ENCODE results near the gene DLG2. TPM values are rescaled to one million over a fixed set of nuclear protein-coding genes. Genes with fewer than 3 reads are reported as not detected.

DLG2 gene
- polyA plus RNA-seq, 3 donors = 0.24 to 0.39 TPM; not detected in 1

GRCh38 chr11:84634309-84634708 is 992.8 kb downstream of the DLG2 start:
- Histone ChIP-seq H3K4me1 (ENCODE audit: control insufficient read depth in 1 of 2, insufficient read depth in 2 of 2, low read length in 2 of 2) (no peaks in the 10 kb centered on the region), H3K27ac (ENCODE audit: low read depth in 1 of 2, low read length in 2 of 2) (no peak overlapping the region), H3K4me3 (replicated peaks in 1 of 3; ENCODE audit: low read depth in 2 of 3, low read length in 3 of 3) (no peak overlapping the region), H3K27me3 (ENCODE audit: control insufficient read depth in 2 of 2, insufficient read depth in 2 of 2, low read length in 2 of 2) (no peaks in the 10 kb centered on the region), H3K36me3 (replicated peaks in 1 of 2; ENCODE audit: control insufficient read depth in 1 of 2, insufficient read depth in 2 of 2, low read length in 2 of 2) (no peaks in the 10 kb centered on the region), H4K20me1 (ENCODE audit: insufficient read depth, low read length) (no peaks in the 10 kb centered on the region), H2AFZ (ENCODE audit: insufficient read depth, low read depth, low read length, poor library complexity, severe bottlenecking) (no peak overlapping the region), H3K9me3 (replicated peaks in 1 of 2; ENCODE audit: control insufficient read depth in 1 of 2, insufficient read depth in 1 of 2, low read length in 2 of 2) (no peaks in the 10 kb centered on the region), H3K4me2 (replicated peaks; ENCODE audit: extremely low read depth, low read length, poor library complexity, severe bottlenecking) (no peak overlapping the region), H3K9ac (ENCODE audit: insufficient read depth, low read length, poor library complexity, severe bottlenecking) (no peak overlapping the region), H3K79me2 (ENCODE audit: insufficient read depth, low read length) (no peaks in the 10 kb centered on the region)
- no peak for DNase-seq
- peaks cover 0 to 2% (median 2%) of the 10 kb centered on the region in 3 donors for H3K27me3 Mint-ChIP-seq (ENCODE audit: low read depth in 3 of 3)
- intact Hi-C loops (cut with micrococcal nuclease) = no loop called here
- H3K9me3 Mint-ChIP-seq = peaks cover 0 to 2% (median 0%) of the 10 kb centered on the region in 7 donors
- TF ChIP-seq, protein P1, sequence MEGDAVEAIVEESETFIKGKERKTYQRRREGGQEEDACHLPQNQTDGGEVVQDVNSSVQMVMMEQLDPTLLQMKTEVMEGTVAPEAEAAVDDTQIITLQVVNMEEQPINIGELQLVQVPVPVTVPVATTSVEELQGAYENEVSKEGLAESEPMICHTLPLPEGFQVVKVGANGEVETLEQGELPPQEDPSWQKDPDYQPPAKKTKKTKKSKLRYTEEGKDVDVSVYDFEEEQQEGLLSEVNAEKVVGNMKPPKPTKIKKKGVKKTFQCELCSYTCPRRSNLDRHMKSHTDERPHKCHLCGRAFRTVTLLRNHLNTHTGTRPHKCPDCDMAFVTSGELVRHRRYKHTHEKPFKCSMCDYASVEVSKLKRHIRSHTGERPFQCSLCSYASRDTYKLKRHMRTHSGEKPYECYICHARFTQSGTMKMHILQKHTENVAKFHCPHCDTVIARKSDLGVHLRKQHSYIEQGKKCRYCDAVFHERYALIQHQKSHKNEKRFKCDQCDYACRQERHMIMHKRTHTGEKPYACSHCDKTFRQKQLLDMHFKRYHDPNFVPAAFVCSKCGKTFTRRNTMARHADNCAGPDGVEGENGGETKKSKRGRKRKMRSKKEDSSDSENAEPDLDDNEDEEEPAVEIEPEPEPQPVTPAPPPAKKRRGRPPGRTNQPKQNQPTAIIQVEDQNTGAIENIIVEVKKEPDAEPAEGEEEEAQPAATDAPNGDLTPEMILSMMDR (IDR thresholded peaks at IDR 0.05) = no peak
- H3K27ac Mint-ChIP-seq = no peak overlapping the region
- H3K4me3 Mint-ChIP-seq = no peak overlapping the region
- no peaks in the 10 kb centered on the region for H3K36me3 Mint-ChIP-seq
- WGBS (ENCODE audit: insufficient coverage) = 88% methylated on average over 1 of the region's 2 CpGs
- H3K4me1 Mint-ChIP-seq = no peaks in the 10 kb centered on the region

GRCh38 chr11:84628871-84629620 is 998.1 kb downstream of the DLG2 start:
- no peaks in the 10 kb centered on the region for H3K36me3 ChIP-seq (replicated peaks in 1 of 2; ENCODE audit: control insufficient read depth in 1 of 2, insufficient read depth in 2 of 2, low read length in 2 of 2)
- H3K4me1 Mint-ChIP-seq = no peaks in the 10 kb centered on the region

More at GRCh38 chr11:84628871-84629620, 998.1 kb downstream of the DLG2 start:
- Histone ChIP-seq H3K27me3 (ENCODE audit: control insufficient read depth in 2 of 2, insufficient read depth in 2 of 2, low read length in 2 of 2) (no peaks in the 10 kb centered on the region), H3K27ac (ENCODE audit: low read depth in 1 of 2, low read length in 2 of 2) (no peak overlapping the region), H3K9me3 (replicated peaks in 1 of 2; ENCODE audit: control insufficient read depth in 1 of 2, insufficient read depth in 1 of 2, low read length in 2 of 2) (no peaks in the 10 kb centered on the region), H3K4me2 (replicated peaks; ENCODE audit: extremely low read depth, low read length, poor library complexity, severe bottlenecking) (no peak overlapping the region), H3K9ac (ENCODE audit: insufficient read depth, low read length, poor library complexity, severe bottlenecking) (no peak overlapping the region), H2AFZ (ENCODE audit: insufficient read depth, low read depth, low read length, poor library complexity, severe bottlenecking) (no peak overlapping the region), H4K20me1 (ENCODE audit: insufficient read depth, low read length) (no peaks in the 10 kb centered on the region), H3K79me2 (ENCODE audit: insufficient read depth, low read length) (no peaks in the 10 kb centered on the region), H3K4me1 (ENCODE audit: control insufficient read depth in 1 of 2, insufficient read depth in 2 of 2, low read length in 2 of 2) (no peaks in the 10 kb centered on the region), H3K4me3 (replicated peaks in 1 of 3; ENCODE audit: low read depth in 2 of 3, low read length in 3 of 3) (no peak overlapping the region)
- peaks cover 0 to 3% (median 0%) of the 10 kb centered on the region in 7 donors for H3K9me3 Mint-ChIP-seq
- peaks cover 0 to 2% (median 2%) of the 10 kb centered on the region in 3 donors for H3K27me3 Mint-ChIP-seq (ENCODE audit: low read depth in 3 of 3)
- DNase-seq = no peak
- TF ChIP-seq, protein P1 (IDR thresholded peaks at IDR 0.05) = no peak
- 86% methylated on average over 1 of the region's 4 CpGs for WGBS (ENCODE audit: insufficient coverage)
- no peak overlapping the region for H3K4me3 Mint-ChIP-seq
- H3K36me3 Mint-ChIP-seq = no peaks in the 10 kb centered on the region
- intact Hi-C loops (cut with micrococcal nuclease) = no loop called here
- no peak overlapping the region for H3K27ac Mint-ChIP-seq

Data from CD14-positive monocyte (primary cell).